Ascending aorta (tissue), 2 donors: Measurements from ENCODE around the gene KLHL25. TPM values are rescaled to one million over a fixed set of nuclear protein-coding genes. Genes with fewer than 3 reads are reported as not detected.

Source experiments
- DNase-seq, 2 donors: peaks; one replicate each; pipeline ENCODE4 v3.0.0-alpha.2; 2019; ENCODE audit warnings: low spot score in 2 of 2
- H3K27ac ChIP-seq, 2 donors: fragments of 200-600 bp; sonication (generic); one replicate each; pipeline ENCODE4 v1.5.1; 2016 to 2017; ENCODE audit warnings: mild to moderate bottlenecking in 1 of 2
- H3K27me3 ChIP-seq: fragments of 200-600 bp; sonication (generic); one replicate; pipeline ENCODE4 v1.5.1; 2017
- H3K36me3 ChIP-seq, 2 donors: fragments of 200-600 bp; sonication (generic); one replicate each; pipeline ENCODE4 v1.5.1; 2016
- H3K4me1 ChIP-seq, 2 donors: fragments of 200-600 bp; sonication (generic); one replicate each; pipeline ENCODE4 v1.5.1; 2016 to 2017; ENCODE audit warnings: mild to moderate bottlenecking in 1 of 2
- H3K4me3 ChIP-seq, 2 donors: fragments of 200-600 bp; sonication (generic); one replicate each; pipeline ENCODE4 v1.5.1; 2016 to 2017; ENCODE audit warnings: mild to moderate bottlenecking in 1 of 2
- H3K9me3 ChIP-seq, 2 donors: fragments of 200-600 bp; sonication (generic); one replicate each; pipeline ENCODE4 v1.5.1; 2016
- intact Hi-C: fragments of 100-400 bp; cut with DNase I; formaldehyde crosslinking; loops from one replicate; pipeline ENCODE4 v1.15.1; 2023
- total RNA-seq: library from RNA; depleted of rRNA; stranded (reverse); fragments of >200 nt; gene quantifications from one replicate; pipeline ENCODE4 v1.1.0, GENCODE V29; 2016
- TF ChIP-seq, protein P1 (sequence below), 3 experiments: fragments of 200-600 bp in 2 of 3; fragments of 450-650 bp in 1 of 3; sonication (generic) in 2 of 3; IDR thresholded peaks; one replicate each; pipeline ENCODE4 v1.5.1; 2016 to 2019; ENCODE audit warnings: antibody characterized with exemption in 3 of 3, mild to moderate bottlenecking in 1 of 3, moderate library complexity in 1 of 3

The KLHL25 gene
- total RNA-seq, 1 donor from 2014 or later = 12.6 TPM

DNA sequence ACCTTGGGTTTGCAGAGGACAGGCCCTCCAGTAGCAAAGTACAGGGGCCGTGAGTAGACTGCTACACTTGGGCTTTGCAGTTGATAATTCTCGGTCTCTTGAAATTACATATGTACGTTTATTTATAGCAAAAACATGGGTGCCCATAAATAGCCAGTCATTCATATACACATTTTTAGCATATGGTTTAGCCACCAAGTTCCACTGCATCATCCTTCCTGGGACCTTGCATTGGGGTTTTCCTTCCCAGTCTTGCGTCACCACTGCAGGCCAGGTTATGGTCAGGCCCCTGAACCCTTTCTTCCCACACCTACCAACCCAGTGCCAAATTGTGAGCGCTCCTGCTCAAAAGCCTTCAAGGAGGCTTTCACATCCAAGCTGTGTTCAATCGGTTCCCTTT lies 12.7 kb downstream of the KLHL25 start:
- Histone ChIP-seq H3K27ac (no peak overlapping the region), H3K27me3 (no peaks in the 10 kb centered on the region), H3K4me1 (peaks cover 0 to 20% of the 10 kb centered on the region in 2 donors), H3K36me3 (no peaks in the 10 kb centered on the region), H3K9me3 (no peaks in the 10 kb centered on the region), H3K4me3 (no peak overlapping the region)
- TF ChIP-seq, protein P1, sequence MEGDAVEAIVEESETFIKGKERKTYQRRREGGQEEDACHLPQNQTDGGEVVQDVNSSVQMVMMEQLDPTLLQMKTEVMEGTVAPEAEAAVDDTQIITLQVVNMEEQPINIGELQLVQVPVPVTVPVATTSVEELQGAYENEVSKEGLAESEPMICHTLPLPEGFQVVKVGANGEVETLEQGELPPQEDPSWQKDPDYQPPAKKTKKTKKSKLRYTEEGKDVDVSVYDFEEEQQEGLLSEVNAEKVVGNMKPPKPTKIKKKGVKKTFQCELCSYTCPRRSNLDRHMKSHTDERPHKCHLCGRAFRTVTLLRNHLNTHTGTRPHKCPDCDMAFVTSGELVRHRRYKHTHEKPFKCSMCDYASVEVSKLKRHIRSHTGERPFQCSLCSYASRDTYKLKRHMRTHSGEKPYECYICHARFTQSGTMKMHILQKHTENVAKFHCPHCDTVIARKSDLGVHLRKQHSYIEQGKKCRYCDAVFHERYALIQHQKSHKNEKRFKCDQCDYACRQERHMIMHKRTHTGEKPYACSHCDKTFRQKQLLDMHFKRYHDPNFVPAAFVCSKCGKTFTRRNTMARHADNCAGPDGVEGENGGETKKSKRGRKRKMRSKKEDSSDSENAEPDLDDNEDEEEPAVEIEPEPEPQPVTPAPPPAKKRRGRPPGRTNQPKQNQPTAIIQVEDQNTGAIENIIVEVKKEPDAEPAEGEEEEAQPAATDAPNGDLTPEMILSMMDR (IDR thresholded peaks at IDR 0.05) = no peak
- DNase-seq = no peak
- intact Hi-C loops = no loop called here

DNA sequence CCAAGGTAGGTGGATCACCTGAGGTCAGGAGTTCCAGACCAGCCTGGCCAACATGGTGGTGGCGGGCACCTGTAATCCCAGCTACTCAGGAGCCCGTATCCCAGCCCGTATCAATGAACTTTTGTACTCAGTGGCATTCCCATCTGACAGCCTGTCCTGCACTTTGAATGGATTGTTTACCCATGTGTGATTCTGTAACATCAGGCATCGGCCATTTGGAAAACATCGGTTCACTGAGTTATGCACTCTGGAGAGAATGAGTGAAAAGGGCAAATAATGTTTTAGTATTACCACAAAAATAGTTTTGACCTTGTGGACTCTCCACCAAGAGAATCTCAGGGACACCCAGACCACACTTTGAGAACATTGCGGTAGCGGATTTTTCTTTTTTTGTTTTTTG lies 13.6 kb downstream of the KLHL25 start:
- H3K4me3 ChIP-seq = no peak overlapping the region
- intact Hi-C loops = no loop called here
- H3K9me3 ChIP-seq = no peaks in the 10 kb centered on the region
- H3K4me1 ChIP-seq = peaks cover 0 to 15% of the 10 kb centered on the region in 2 donors
- H3K36me3 ChIP-seq = no peaks in the 10 kb centered on the region
- no peak for DNase-seq
- no peaks in the 10 kb centered on the region for H3K27me3 ChIP-seq
- H3K27ac ChIP-seq = no peak overlapping the region
- TF ChIP-seq, protein P1 (IDR thresholded peaks at IDR 0.05) = no peak

DNA sequence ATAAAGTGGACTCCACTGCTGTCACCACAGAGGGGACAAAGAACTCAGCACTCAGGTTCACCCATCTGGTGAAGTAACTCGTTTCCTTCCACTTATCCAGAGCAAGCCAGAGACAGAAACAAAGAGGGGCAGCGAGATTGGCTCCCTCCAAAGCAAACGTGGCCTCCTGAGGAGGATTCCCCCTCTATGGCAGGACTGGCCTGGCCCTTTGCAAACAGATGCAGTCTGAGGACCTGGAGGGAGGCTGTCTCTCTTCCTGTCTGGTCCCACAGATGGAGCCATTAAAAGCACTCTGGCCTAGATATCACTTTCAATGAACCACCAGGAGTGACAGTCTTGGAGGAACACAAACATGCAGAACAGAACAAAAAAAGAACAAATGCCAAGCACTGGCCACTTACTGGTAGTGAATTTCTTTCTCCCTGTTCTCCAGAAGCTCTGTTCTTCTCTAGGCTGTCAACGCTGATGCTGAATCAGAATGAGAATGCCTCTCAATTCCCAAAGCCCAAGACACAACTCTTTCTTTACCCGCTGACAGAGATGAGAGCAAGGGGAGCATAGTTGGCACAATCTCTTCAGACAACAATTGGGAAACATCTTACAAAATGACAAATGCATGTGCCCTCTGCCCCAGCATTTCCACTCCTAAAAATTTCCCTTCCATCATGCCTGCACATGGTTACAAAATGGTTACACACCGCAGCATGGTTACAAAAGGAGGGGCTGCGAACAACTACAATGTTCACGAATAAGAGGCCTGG lies 14.3 kb downstream of the KLHL25 start:
- Histone ChIP-seq H3K9me3 (no peaks in the 10 kb centered on the region), H3K36me3 (no peaks in the 10 kb centered on the region), H3K27ac (no peak overlapping the region), H3K4me1 (peaks cover 0 to 8% of the 10 kb centered on the region in 2 donors), H3K27me3 (no peaks in the 10 kb centered on the region), H3K4me3 (no peak overlapping the region)
- TF ChIP-seq, protein P1 (IDR thresholded peaks at IDR 0.05) = no peak
- no peak for DNase-seq
- intact Hi-C loops = no loop called here

DNA sequence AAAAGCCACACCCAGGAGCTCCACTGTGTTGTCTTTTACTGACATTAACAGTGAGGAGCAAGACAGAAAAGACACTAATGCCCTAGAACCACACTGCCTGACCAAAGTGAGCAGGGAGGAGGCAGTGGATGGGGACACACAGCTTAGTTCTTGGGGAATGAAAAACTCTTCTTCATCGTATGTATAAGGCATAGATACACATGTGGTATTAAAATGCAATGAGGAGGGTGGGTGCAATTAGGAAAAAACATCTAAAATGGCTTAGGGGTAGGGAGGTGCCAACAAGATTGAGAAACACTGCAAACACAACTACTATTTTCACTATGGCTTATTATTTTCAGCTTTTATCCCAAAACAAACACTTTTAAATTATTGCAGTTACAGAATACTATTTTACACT lies 15.5 kb downstream of the KLHL25 start:
- Histone ChIP-seq H3K9me3 (no peaks in the 10 kb centered on the region), H3K4me1 (no peaks in the 10 kb centered on the region), H3K36me3 (no peaks in the 10 kb centered on the region), H3K27me3 (no peaks in the 10 kb centered on the region), H3K4me3 (no peak overlapping the region), H3K27ac (no peak overlapping the region)
- intact Hi-C loops = no loop called here
- TF ChIP-seq, protein P1 (IDR thresholded peaks at IDR 0.05) = no peak
- no peak for DNase-seq

DNA sequence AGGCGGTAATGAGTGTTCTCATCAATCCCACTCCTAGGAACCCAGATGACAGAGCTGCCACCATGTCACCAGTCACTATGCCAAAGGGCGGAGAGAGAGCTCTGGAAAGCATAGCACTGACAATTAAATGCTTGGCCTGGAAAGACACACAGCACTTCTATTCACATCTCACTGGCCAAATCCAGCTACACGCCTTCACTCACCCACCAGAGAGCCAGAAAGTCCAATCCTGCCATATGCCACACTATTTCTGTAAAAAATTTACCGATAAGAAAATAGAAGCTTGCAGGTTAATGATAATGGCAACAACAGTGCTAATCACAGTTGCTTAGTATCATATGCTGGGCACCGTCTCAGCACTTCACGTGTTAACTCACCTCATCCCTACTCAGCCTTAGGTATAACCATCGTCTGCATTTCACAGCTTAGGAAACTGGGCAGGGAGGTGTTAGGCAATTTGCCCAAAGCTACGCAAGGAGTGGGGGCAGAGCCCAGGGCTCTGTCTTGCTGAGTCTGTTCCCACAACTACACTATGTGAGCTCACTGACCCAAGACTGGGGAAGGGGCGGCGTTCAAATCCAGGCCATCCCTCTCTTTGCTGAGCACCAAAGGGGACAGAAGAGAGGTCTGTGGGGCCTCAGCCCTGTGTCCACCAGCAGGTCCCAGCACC lies 16.5 kb downstream of the KLHL25 start:
- Histone ChIP-seq H3K4me1 (no peaks in the 10 kb centered on the region), H3K4me3 (no peak overlapping the region), H3K36me3 (no peaks in the 10 kb centered on the region), H3K27ac (no peak overlapping the region), H3K9me3 (no peaks in the 10 kb centered on the region), H3K27me3 (no peaks in the 10 kb centered on the region)
- DNase-seq = no peak
- TF ChIP-seq, protein P1 (IDR thresholded peaks at IDR 0.05) = no peak
- intact Hi-C loops = no loop called here
